ENCODE data around the gene DUSP5.

The DUSP5 gene

GRCh38 chr10:110508806-110509544 is 11.3 kb downstream of the DUSP5 start:
- DNase-seq, result no peak
- no peak for ATAC-seq (replicated peaks)
- no peak overlapping the region for H3K4me3 Mint-ChIP-seq
- peak overlapping the region in 1 of 2 donors; percentile 32 for H3K27ac Mint-ChIP-seq
- H3K27me3 Mint-ChIP-seq, result no peaks in the 10 kb centered on the region
- H3K4me1 Mint-ChIP-seq (ENCODE audit: low read depth in 2 of 2), result peaks cover 15 to 27% of the 10 kb centered on the region in 2 donors
- peaks cover 78% of the 10 kb centered on the region for H3K36me3 Mint-ChIP-seq (ENCODE audit: insufficient read depth)
- H3K9me3 Mint-ChIP-seq, result no peaks in the 10 kb centered on the region

GRCh38 chr10:110509560-110509959 is 11.9 kb downstream of the DUSP5 start:
- H3K36me3 Mint-ChIP-seq (ENCODE audit: insufficient read depth), result peaks cover 75% of the 10 kb centered on the region

DNA sequence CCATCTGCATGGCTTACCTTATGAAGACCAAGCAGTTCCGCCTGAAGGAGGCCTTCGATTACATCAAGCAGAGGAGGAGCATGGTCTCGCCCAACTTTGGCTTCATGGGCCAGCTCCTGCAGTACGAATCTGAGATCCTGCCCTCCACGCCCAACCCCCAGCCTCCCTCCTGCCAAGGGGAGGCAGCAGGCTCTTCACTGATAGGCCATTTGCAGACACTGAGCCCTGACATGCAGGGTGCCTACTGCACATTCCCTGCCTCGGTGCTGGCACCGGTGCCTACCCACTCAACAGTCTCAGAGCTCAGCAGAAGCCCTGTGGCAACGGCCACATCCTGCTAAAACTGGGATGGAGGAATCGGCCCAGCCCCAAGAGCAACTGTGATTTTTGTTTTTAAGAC is 12.4 kb downstream of the DUSP5 start:
- Mint-ChIP-seq H3K9me3 (no peaks in the 10 kb centered on the region), H3K4me3 (no peak overlapping the region), H3K4me1 (ENCODE audit: low read depth in 2 of 2) (peaks cover 5 to 17% of the 10 kb centered on the region in 2 donors), H3K27ac (no peak overlapping the region), H3K27me3 (no peaks in the 10 kb centered on the region), H3K36me3 (ENCODE audit: insufficient read depth) (peaks cover 73% of the 10 kb centered on the region)
- ATAC-seq (replicated peaks) (no peak), DNase-seq (no peak)

More at GRCh38 chr10:110509560-110509959, 11.9 kb downstream of the DUSP5 start:
- DNase-seq (no peak), ATAC-seq (replicated peaks) (no peak)
- Mint-ChIP-seq H3K27me3 (no peaks in the 10 kb centered on the region), H3K4me1 (ENCODE audit: low read depth in 2 of 2) (peaks cover 10 to 22% of the 10 kb centered on the region in 2 donors), H3K27ac (no peak overlapping the region), H3K9me3 (no peaks in the 10 kb centered on the region), H3K4me3 (no peak overlapping the region)

DNA sequence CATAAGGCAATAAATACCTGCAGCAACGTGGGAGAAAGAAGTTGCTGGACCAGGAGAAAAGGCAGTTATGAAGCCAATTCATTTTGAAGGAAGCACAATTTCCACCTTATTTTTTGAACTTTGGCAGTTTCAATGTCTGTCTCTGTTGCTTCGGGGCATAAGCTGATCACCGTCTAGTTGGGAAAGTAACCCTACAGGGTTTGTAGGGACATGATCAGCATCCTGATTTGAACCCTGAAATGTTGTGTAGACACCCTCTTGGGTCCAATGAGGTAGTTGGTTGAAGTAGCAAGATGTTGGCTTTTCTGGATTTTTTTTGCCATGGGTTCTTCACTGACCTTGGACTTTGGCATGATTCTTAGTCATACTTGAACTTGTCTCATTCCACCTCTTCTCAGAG is 13.0 kb downstream of the DUSP5 start:
- Mint-ChIP-seq H3K27ac (peak overlapping the region in 1 of 2 donors; percentile 41), H3K27me3 (no peaks in the 10 kb centered on the region), H3K4me1 (ENCODE audit: low read depth in 2 of 2) (peaks cover 5 to 13% of the 10 kb centered on the region in 2 donors), H3K36me3 (ENCODE audit: insufficient read depth) (peaks cover 73% of the 10 kb centered on the region), H3K4me3 (no peak overlapping the region), H3K9me3 (no peaks in the 10 kb centered on the region)
- no peak for ATAC-seq (replicated peaks)
- no peak for DNase-seq

GRCh38 chr10:110511734-110512449 is 14.2 kb downstream of the DUSP5 start:
- H3K4me1 Mint-ChIP-seq (ENCODE audit: low read depth in 2 of 2), result peaks cover 2 to 7% of the 10 kb centered on the region in 2 donors
- no peak for ATAC-seq (replicated peaks)
- H3K9me3 Mint-ChIP-seq, result no peaks in the 10 kb centered on the region
- no peak overlapping the region for H3K4me3 Mint-ChIP-seq
- peak overlapping the region in 1 of 2 donors; percentile 41 for H3K27ac Mint-ChIP-seq
- no peaks in the 10 kb centered on the region for H3K27me3 Mint-ChIP-seq
- no peak for DNase-seq
- peaks cover 66% of the 10 kb centered on the region for H3K36me3 Mint-ChIP-seq (ENCODE audit: insufficient read depth)

GRCh38 chr10:110512461-110513187 is 14.9 kb downstream of the DUSP5 start:
- Mint-ChIP-seq H3K27me3 (no peaks in the 10 kb centered on the region), H3K4me1 (ENCODE audit: low read depth in 2 of 2) (peaks cover 0 to 5% of the 10 kb centered on the region in 2 donors), H3K36me3 (ENCODE audit: insufficient read depth) (peaks cover 62% of the 10 kb centered on the region), H3K9me3 (no peaks in the 10 kb centered on the region), H3K27ac (no peak overlapping the region), H3K4me3 (no peak overlapping the region)
- no peak for DNase-seq
- ATAC-seq (replicated peaks), result peak; percentile 12

GRCh38 chr10:110513949-110514348 is 16.2 kb downstream of the DUSP5 start:
- H3K9me3 Mint-ChIP-seq, result no peaks in the 10 kb centered on the region
- H3K27me3 Mint-ChIP-seq, result no peaks in the 10 kb centered on the region
- peaks cover 50% of the 10 kb centered on the region for H3K36me3 Mint-ChIP-seq (ENCODE audit: insufficient read depth)
- no peak for DNase-seq
- peak overlapping the region in 1 of 2 donors; percentile 36 for H3K27ac Mint-ChIP-seq
- peaks cover 0 to 3% of the 10 kb centered on the region in 2 donors for H3K4me1 Mint-ChIP-seq (ENCODE audit: low read depth in 2 of 2)
- ATAC-seq (replicated peaks), result no peak
- no peak overlapping the region for H3K4me3 Mint-ChIP-seq

DNA sequence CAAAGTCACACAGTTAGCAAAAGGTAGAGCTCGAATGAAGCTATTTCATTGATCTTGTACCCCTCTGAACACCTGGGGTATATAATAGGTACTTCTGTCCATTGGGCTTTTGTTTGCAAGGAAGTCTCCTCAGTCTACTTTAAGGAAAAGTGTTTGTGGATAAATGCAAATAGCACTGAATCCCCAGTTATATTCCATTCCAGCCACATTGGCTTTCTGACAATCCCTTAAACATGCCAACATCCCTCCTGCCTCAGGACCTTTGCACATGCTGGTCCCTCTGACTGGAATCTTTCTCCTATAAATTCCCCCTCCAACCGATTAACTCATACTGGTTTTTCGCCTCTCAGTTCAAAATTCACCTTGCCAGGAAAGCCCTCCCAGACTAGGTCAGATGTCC is 17.1 kb downstream of the DUSP5 start:
- ATAC-seq (replicated peaks), result no peak
- Mint-ChIP-seq H3K27ac (no peak overlapping the region), H3K9me3 (no peaks in the 10 kb centered on the region), H3K27me3 (no peaks in the 10 kb centered on the region), H3K4me3 (no peak overlapping the region), H3K36me3 (ENCODE audit: insufficient read depth) (peaks cover 42% of the 10 kb centered on the region), H3K4me1 (ENCODE audit: low read depth in 2 of 2) (peaks cover 0 to 3% of the 10 kb centered on the region in 2 donors)
- DNase-seq, result no peak

DNA sequence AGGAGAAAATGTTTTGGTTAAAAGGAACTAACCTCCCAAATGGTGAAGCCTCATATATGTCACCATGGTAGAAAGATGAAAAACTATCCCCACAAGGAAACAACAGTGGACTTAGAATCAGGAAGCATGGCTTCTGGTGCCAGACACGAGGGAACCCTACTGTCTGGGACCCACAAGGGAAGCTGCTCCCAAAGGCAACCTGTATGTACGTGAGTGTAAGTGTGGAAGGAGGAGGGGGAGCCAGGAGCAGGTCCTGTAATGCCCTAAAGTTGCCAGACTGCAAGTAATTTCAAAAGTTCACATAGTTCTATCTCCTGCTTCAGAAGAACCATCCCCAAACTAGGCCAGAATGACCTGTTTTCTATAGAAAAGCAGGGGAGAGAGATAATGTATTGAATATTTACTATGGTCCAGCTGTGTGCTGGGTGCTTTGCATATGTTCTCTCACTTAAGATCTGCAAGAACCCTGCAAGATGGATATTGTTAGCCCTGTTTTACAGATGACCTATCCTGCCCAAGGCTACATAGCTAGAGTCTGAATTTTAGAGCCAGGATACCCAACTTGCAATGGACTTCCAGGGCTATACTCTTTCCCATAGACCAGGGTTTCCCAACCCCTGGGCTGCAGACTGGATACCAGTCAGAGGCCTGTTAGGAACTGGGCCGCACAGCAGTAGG is 19.2 kb downstream of the DUSP5 start:
- Mint-ChIP-seq H3K36me3 (ENCODE audit: insufficient read depth) (peaks cover 23% of the 10 kb centered on the region), H3K4me3 (no peak overlapping the region), H3K9me3 (no peaks in the 10 kb centered on the region), H3K4me1 (ENCODE audit: low read depth in 2 of 2) (peaks cover under 1% of the 10 kb centered on the region in 2 donors), H3K27me3 (no peaks in the 10 kb centered on the region), H3K27ac (peak overlapping the region in 1 of 2 donors; percentile 16)
- ATAC-seq (replicated peaks), result no peak
- no peak for DNase-seq

DNA sequence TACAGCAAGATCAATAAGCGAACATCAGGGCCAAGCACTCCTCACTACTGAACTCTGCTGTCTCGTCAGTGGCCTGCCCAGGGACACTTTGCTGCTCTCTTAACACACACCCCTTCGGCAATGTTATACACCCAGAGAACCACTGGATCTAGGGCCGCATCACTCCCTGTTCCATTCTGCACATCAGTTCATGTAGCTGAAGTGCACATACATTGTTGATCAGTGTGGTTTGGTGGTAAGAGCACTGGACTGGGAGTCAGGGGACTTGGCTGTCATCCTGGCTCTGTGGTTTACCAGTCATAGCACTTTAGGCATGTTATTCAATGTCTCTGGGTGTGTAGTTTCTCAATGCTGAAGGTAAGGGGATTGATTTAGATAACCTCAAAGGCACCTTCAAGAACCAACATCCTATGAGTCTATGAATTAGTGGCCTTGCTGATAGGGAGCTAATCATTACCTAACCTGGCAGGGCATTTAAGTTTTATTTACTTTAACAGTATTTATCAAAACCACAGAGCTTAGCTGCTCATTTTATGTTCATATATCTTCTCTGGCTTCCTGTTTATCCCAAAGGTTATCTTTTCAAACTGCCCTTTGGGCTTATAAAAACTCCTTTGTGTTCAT is 24.8 kb downstream of the DUSP5 start:
- ATAC-seq (replicated peaks) (peak; percentile 59), DNase-seq (no peak)
- Mint-ChIP-seq H3K4me1 (ENCODE audit: low read depth in 2 of 2) (peaks cover 6 to 18% of the 10 kb centered on the region in 2 donors), H3K4me3 (no peak overlapping the region), H3K36me3 (ENCODE audit: insufficient read depth) (peaks cover 3% of the 10 kb centered on the region), H3K27ac (peak overlapping the region in 1 of 2 donors; percentile 10), H3K27me3 (no peaks in the 10 kb centered on the region), H3K9me3 (no peaks in the 10 kb centered on the region)

DNA sequence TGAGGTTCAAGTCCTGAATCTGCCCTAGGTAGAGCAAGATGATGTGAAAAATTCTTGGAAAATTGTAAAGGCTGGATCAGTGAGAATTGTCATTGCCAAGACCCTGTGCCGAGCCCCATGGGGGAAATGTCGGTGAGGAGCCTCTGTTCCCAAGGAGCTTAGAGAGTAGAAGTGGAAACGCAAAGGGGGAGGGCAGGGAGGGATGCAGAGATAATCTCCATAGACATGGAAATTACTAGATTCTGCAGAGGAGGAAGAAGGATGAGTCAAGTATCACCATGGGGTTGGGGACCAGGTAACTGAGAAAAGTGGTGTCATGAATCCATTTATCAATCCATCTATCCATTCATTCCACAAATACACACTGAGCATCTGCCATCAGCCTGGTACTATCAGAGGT is 26.0 kb downstream of the DUSP5 start:
- no peak overlapping the region for H3K4me3 Mint-ChIP-seq
- no peaks in the 10 kb centered on the region for H3K9me3 Mint-ChIP-seq
- H3K27me3 Mint-ChIP-seq, result no peaks in the 10 kb centered on the region
- peaks cover 3% of the 10 kb centered on the region for H3K36me3 Mint-ChIP-seq (ENCODE audit: insufficient read depth)
- peaks cover 14 to 21% of the 10 kb centered on the region in 2 donors for H3K4me1 Mint-ChIP-seq (ENCODE audit: low read depth in 2 of 2)
- ATAC-seq (replicated peaks), result no peak
- no peak for DNase-seq
- no peak overlapping the region for H3K27ac Mint-ChIP-seq

- Mint-ChIP-seq H3K36me3 (ENCODE audit: insufficient read depth) (peaks cover 5% of the 10 kb centered on the region), H3K4me3 (no peak overlapping the region), H3K27ac (no peak overlapping the region), H3K9me3 (no peaks in the 10 kb centered on the region), H3K4me1 (ENCODE audit: low read depth in 2 of 2) (peaks cover 20 to 27% of the 10 kb centered on the region in 2 donors), H3K27me3 (no peaks in the 10 kb centered on the region)
- ATAC-seq (replicated peaks) (no peak), DNase-seq (no peak)
Measured at GRCh38 chr10:110524179-110524858, 26.6 kb downstream of the DUSP5 start.

All from effector memory CD8-positive, alpha-beta T cell (primary cell).